ENCODE measurements around the gene CTIF.

CTIF gene

GRCh38 chr18:48533340-48534070, 5.3 kb upstream of the CTIF start:
- DNase-seq (ENCODE audit: low spot score) (no peak), FAIRE-seq (no peak)

DNA sequence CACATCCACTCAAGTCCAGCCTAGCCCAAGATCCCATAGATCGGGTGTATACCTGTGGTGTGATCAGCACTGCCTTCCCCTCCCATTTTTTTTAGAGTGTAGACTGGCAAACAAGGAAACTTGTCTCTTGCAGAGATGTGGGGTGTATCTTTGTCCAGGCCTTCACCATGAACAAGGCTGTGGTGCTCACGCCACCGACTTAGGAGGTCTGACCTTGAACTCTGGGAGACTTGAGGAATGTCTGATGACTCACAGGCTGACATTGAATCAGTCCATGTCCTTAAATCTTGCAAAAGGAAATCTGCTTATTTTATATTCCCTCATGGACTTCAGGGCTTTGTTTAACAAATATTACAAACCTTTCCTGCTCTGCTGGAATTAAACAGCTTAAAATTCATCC, 4.5 kb upstream of the CTIF start:
- DNase-seq (ENCODE audit: low spot score), result peak; percentile 38
- no peak for FAIRE-seq

GRCh38 chr18:48535956-48536355, 2.9 kb upstream of the CTIF start:
- FAIRE-seq (no peak), DNase-seq (ENCODE audit: low spot score) (no peak)

GRCh38 chr18:48536516-48536915, 2.3 kb upstream of the CTIF start:
- no peak for DNase-seq (ENCODE audit: low spot score)
- no peak for FAIRE-seq

DNA sequence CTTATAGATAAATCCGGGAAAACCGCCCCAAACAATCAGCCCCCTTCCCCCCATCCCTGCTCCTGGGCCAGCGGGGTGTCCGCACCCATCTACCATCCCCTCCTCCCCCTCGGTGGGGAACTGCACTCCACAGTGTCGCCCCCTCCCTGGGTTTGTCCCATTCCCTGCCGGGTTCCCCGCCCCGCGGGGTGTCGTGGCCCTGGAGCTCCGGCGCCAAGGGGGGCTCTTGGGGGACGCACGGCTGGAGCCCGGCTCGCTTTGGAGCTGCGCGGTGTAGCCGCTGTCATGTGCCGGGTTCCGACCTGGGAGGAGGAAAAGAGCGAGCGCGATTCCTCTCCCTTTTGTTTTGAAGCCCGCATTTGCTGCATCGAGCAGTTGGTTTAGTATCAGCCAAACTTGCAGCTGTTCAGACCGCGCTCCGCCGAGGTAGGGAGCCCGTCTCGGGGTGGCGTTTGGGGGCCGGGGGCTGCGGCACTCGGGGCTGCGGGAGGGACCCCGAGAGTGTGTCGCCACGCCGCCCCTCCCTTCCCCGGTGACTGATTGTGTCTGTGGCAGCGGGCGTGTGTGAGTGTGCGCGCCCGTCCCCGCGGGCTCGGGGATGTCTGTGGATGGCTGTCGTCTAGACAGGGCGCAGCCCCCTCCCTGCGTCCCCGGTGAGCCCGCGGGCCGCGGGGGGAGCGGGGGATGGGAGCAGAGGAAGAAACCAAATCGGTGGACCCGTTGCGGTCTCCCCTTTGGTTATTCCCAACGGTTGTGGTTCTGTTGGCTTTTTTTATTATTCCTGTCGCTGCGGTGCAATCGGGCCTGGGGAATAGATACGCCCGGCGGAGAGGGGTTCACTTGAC, 797 bp downstream of the CTIF start:
- FAIRE-seq (no peak), DNase-seq (ENCODE audit: low spot score) (peak; percentile 15)

DNA sequence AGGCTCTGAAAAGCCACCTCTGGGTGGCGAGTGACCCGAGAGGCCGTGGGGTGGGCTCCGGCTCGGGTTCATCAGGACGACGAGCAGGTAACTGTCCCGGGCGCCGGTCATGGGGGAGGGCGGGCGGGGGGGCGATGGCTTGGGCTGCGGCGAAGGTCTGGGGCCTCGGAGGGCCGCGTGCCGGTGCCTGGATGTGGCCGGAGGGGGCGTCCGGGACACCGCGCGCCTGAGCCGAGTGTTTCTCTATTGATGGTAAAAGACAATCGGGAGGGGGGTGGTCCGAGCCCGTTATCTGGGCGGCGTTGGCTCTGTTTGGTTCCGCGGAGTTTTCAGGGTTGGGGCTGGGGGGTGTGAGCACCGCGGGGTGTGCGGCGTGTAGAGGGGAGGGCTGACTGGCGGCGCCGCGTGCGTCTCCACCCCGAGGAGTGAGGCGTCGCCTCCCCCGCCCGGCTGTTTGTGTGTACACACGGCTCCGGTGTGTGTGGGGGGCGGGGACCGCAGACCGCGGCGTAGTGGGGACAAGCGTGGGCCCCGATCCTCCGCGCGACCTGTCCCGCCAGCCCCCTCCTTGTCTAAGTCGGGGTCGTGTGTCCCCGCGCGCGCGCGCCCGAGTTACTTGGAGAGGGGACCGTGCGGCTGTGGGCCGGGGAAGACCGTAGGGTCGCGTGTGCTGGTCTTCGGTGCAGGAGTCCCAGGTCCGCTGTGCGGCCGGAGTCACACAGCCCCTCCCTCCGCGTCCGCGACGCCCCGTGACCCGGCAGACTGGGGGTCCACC, 1.6 kb downstream of the CTIF start:
- DNase-seq (ENCODE audit: low spot score), result peak; percentile 52
- no peak for FAIRE-seq

DNA sequence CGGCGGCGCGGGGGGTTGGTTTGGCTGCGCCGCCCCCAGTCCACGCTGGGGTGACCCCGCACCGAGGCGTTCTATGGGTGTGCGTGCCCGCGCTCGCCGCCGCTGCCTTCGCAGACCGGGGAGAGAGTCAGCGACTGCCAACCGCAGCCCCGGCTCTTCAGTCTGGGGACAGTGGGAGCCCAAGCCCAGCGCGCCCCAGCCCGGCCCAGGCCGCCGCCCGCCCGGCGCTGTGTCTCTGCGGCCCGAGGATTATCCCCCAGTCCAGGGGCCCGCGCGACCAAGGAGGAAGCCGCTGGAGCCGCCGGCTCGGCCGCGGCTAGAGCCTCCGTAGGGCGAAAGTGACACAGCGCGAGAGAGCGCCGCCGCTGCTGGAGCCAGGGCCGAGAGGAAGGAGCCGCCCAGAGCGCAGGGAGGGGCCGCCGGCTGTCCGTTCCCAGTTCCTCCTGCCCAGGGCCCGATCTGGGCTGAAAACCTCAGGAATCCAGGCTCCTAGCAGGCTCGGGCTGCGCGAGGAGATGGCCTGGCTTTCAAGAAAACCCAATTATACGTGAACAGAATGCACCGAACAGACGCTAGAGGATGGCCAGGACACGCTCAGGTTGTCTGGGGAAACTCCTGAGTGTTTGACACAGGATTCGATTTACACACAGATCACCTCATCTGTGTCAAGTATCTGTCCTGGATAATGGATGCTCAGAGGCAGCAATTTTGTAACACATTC, 2.4 kb downstream of the CTIF start:
- DNase-seq (ENCODE audit: low spot score) (peak; percentile 69), FAIRE-seq (no peak)

GRCh38 chr18:48541747-48542400, 3.0 kb downstream of the CTIF start:
- no peak for FAIRE-seq
- no peak for DNase-seq (ENCODE audit: low spot score)

GRCh38 chr18:48542513-48543181, 3.8 kb downstream of the CTIF start:
- FAIRE-seq, result no peak
- DNase-seq (ENCODE audit: low spot score), result no peak

DNA sequence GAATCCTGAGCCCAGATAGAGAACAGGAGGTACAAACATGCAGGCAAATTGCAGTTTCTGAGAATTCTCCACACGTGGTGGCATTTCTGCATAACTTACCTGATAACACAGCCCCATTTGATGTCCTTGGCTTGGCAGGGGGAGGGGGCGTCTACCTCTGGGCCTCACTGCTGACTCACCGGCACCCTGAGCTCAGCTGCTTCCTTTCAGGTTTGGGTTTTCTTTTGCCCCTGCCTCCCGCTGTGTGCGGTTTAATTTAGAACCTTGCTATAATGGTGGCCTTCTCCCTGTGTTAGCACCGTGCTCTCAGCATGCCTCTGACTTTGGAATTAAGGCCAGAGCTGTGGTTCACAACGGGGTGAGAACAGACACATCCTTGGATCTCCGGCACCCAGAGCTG, 4.4 kb downstream of the CTIF start:
- FAIRE-seq (no peak), DNase-seq (ENCODE audit: low spot score) (peak; percentile 40)

DNA sequence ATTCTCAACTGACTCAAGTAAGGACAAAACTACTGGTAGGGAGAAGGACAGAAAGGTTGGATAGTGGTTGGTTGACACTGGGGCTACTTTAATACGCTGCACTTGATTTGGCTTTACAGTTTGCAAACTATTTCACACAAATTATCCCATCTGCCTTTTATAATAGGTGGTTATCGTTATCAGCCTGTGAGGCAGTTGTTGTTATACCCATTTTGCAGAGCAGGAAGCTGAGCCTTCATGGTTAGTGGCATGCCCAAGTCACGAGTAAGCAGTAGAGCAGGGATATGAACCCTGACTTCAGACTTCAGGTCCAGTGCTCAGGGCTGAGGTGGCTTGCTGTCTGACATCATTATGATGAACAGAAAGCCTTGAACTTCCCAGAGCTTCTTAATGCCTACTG, 5.3 kb downstream of the CTIF start:
- no peak for DNase-seq (ENCODE audit: low spot score)
- no peak for FAIRE-seq

DNA sequence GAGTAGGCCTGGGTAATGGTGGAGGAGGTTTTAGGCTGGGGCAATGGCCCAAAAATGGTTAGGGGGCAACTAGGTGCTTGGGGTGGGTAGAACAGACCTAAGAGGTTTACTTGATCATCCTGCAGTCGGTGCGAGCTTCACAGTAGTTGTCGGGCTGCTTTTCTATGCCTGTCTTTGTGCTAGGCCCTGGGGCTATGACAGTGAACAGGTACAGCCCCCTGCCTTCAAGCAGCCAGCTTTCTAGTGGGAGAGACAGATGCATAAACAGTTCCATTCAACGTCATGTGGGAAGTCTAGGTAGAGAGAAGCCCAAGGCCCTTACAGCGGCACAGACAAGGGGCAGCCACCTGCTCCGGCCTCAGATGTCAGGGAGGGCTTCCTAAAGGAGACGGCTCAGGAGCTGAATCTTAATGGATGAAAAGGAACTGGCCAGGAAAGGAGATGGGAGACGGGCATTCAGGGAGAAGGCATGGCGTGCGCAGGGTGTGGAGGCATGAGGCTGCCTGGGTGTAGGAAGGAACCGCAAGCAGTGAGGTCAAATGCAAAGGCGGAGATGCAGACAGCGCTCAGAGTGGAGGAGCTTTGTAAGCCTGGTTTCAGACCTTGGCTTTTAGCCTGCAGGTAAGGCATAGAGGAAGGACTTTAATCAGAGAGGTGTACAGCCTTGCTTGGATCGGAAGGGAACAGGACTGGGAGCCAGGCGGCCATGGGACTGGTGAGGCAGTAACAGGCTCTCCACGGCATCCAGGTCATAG, 6.0 kb downstream of the CTIF start:
- no peak for DNase-seq (ENCODE audit: low spot score)
- FAIRE-seq, result no peak

GRCh38 chr18:48545757-48546321, 7.0 kb downstream of the CTIF start:
- DNase-seq (ENCODE audit: low spot score), result peak; percentile 26
- no peak for FAIRE-seq

DNA sequence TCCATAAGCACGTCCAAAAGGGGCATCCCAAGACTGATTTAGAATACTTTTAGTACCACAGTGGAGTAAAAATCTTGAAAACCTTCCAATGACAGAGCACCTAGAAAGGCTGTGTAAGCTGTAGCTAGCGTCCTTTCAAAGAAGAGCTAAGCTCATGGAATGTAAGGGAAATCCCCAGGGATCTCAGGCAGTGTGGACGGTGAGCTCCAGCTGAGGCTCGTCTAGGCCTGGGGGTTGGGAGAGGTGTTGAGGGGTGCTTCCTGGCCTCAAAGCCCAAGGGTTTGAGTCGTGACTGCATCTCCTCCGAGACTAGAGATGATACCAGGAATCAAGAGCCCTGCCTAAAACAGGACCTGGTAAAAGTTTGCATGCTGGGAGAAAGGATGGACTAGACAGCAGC, 7.6 kb downstream of the CTIF start:
- no peak for FAIRE-seq

DNA sequence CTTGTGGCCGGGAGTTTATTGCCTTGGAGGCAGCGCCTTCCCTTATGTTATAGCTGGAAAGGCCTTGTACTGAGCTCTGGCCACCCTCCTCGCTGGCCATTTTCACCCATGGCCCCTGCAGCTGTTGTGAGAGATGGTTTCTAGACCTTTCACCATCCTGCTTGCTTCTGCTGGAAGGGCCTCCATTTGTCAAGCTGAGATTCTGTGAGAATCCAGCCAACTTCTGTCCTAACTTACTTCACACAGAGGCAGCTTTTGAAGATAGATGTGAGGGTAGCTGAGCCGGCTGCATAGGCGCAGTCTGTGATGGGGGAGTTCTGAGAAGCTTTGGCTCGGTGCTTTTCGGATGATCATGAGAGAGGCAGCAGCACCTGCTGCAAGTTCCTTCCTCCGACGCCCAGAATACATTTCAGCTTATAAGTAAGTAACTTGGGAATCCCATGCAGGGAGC, 8.7 kb downstream of the CTIF start:
- DNase-seq (ENCODE audit: low spot score), result no peak
- no peak for FAIRE-seq

More for the DNA sequence above, 7.6 kb downstream of the CTIF start:
- no peak for DNase-seq (ENCODE audit: low spot score)

GRCh38 chr18:48548011-48548771, 9.4 kb downstream of the CTIF start:
- FAIRE-seq, result no peak
- DNase-seq (ENCODE audit: low spot score), result peak; percentile 21

GRCh38 chr18:48548921-48549320, 10.1 kb downstream of the CTIF start:
- DNase-seq (ENCODE audit: low spot score) (no peak), FAIRE-seq (no peak)

- DNase-seq (ENCODE audit: low spot score) (no peak), FAIRE-seq (no peak)
Observed at GRCh38 chr18:48550101-48550729, 11.4 kb downstream of the CTIF start.
